8988T (cell line): ENCODE measurements around the gene MAP2.

Experiments used
- DNase-seq: peaks from one replicate; pipeline ENCODE4 v3.0.0; 2011

The MAP2 gene

GRCh38 chr2:209424781-209425470 lies 1.1 kb downstream of the MAP2 start:
- no peak for DNase-seq

GRCh38 chr2:209425471-209426071 lies 1.7 kb downstream of the MAP2 start:
- DNase-seq = no peak

GRCh38 chr2:209426432-209426831 lies 2.6 kb downstream of the MAP2 start:
- DNase-seq = no peak

GRCh38 chr2:209431701-209432100 lies 7.9 kb downstream of the MAP2 start:
- no peak for DNase-seq

GRCh38 chr2:209441541-209441940 lies 17.7 kb downstream of the MAP2 start:
- DNase-seq = no peak

GRCh38 chr2:209442939-209443338 lies 19.1 kb downstream of the MAP2 start:
- no peak for DNase-seq

- DNase-seq = no peak
Observed at GRCh38 chr2:209445485-209445884, 21.6 kb downstream of the MAP2 start.

GRCh38 chr2:209451209-209451834 lies 27.5 kb downstream of the MAP2 start:
- DNase-seq = no peak

- no peak for DNase-seq
Observed at GRCh38 chr2:209456489-209456888, 32.6 kb downstream of the MAP2 start.

- DNase-seq = no peak
Observed at GRCh38 chr2:209458008-209458979, 34.4 kb downstream of the MAP2 start.

GRCh38 chr2:209459359-209459758 lies 35.5 kb downstream of the MAP2 start:
- no peak for DNase-seq

- no peak for DNase-seq
Observed at GRCh38 chr2:209460151-209460761, 36.4 kb downstream of the MAP2 start.

GRCh38 chr2:209463226-209463625 lies 39.4 kb downstream of the MAP2 start:
- DNase-seq = no peak

GRCh38 chr2:209463835-209464234 lies 40.0 kb downstream of the MAP2 start:
- DNase-seq = no peak

GRCh38 chr2:209468846-209469245 lies 45.0 kb downstream of the MAP2 start:
- no peak for DNase-seq

- DNase-seq = no peak
Observed at GRCh38 chr2:209469481-209469880, 45.6 kb downstream of the MAP2 start.

- DNase-seq = no peak
Observed at GRCh38 chr2:209470466-209470865, 46.6 kb downstream of the MAP2 start.

- DNase-seq = no peak
Observed at GRCh38 chr2:209471037-209471436, 47.2 kb downstream of the MAP2 start.

- DNase-seq = no peak
Observed at GRCh38 chr2:209472112-209472832, 48.4 kb downstream of the MAP2 start.

- no peak for DNase-seq
Observed at GRCh38 chr2:209472871-209473270, 49.0 kb downstream of the MAP2 start.

GRCh38 chr2:209473930-209474419 lies 50.1 kb downstream of the MAP2 start:
- DNase-seq = no peak

GRCh38 chr2:209474960-209475359 lies 51.1 kb downstream of the MAP2 start:
- no peak for DNase-seq
